ENCODE measurements around the gene KSR2.
"Not testable (repeated sequence)": the region's sequence is repeated elsewhere in the genome, so short reads cannot be mapped to it uniquely, and the experiment has no call there.

KSR2 gene

DNA sequence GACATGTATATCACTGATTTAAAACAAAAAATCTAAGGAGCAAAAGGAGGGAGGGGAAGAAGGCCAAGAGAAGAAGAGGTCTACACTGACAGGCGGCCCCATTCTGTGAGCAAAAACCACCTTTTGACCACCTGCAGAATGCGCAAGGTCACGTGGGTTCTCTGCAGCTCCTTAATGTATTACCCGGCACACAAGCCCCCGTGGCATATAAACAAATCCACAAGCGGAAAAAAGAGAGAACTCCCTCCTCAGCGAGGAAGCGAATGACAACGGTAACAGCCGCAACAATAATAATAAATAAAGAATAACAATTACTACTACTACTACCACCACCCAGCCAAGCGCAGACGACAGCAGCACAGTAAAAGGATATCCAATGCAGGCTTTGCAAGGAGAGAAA lies 1.3 kb downstream of the KSR2 start:
- DNase-seq (ENCODE audit: low spot score): no peak

DNA sequence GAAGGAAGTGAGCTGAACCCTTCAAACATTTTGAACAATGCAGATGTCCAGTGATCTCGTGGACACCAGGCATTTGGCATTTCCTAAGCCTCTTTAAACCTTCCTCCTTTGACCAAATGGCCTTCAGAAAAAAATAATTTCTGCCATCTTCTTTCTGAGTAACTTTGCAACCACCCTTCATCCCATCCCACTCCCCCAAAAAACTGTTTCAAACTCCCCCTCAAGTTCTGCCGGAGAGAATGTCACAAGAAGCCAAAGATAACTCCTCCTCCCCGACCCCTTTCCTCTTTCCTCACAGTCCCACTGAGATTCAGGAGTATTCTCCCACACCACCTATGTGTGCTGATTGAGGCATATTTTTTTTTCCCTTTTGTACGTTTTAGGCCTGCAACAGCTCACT lies 1.7 kb downstream of the KSR2 start:
- no peak for DNase-seq (ENCODE audit: low spot score)

- no peak for DNase-seq (ENCODE audit: low spot score)
These were observed 2.3 kb downstream of the KSR2 start for GRCh38 chr12:117966511-117966910.

DNA sequence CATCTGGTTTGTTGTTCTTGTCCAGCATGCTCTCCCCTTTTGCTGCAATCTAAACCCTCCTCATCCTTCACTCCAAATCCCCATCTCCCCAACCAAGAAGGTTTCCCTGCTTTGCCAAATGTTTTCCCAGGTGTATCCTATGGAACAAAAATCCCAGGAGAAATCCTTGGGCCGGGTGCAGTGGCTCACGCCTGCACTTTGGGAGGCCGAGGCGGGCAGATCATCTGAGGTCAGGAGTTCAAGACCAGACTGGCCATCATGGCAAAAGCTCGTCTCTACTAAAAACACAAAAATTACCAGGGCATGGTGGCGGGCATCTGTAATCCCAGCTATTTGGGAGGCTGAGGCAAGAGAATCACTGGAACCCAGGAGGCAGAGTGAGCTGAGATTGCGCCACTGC lies 5.0 kb downstream of the KSR2 start:
- no peak for DNase-seq (ENCODE audit: low spot score)

GRCh38 chr12:117936722-117937484 lies 31.9 kb downstream of the KSR2 start:
- no peak for DNase-seq (ENCODE audit: low spot score)

GRCh38 chr12:117933545-117933944 lies 35.2 kb downstream of the KSR2 start:
- DNase-seq (ENCODE audit: low spot score): no peak

- DNase-seq (ENCODE audit: low spot score): no peak
These were observed 42.3 kb downstream of the KSR2 start for GRCh38 chr12:117926391-117926899.

GRCh38 chr12:117921929-117922777 lies 46.6 kb downstream of the KSR2 start:
- no peak for DNase-seq (ENCODE audit: low spot score)

- no peak for DNase-seq (ENCODE audit: low spot score)
These were observed 49.3 kb downstream of the KSR2 start for GRCh38 chr12:117919479-117919878.

DNA sequence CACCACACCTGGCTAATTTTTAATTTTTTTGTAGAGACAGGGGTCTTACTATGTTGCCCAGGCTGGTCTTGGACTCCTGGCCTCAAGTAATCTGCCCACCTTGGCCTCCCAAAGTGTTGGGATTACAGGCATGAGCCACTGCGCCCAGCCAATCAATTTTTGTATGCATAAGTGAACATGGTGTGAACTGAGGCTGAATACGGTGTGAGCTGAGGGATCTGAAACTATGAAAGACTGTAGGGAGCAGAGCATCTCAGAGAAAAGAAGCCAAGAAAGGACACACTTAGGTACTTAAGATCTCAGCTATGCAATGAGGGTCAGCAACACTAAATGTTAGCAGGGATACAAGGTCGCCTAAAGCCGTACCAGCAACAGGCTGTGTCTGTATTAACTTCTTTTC lies 54.1 kb downstream of the KSR2 start:
- DNase-seq (ENCODE audit: low spot score): no peak

DNA sequence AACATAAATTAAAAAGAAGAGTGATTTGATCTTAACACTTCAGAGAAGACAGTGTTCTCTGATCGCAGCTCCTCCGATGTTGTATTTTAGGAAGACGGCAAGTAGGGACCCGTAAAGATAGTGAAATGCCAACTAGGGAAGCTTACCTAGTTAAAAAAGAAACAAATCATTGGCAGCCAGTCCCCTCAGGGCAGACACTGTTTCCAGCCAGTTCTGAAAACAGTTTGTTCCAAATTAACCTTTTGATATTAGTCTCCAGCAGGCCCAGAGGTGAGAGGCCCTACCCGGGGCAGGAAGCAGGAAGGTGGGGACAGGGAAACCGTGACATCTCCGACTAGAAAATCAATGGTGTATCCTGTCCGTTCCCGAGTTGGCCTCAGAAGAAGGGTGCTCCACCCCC lies 56.0 kb downstream of the KSR2 start:
- DNase-seq (ENCODE audit: low spot score): no peak

GRCh38 chr12:117908411-117908810 lies 60.4 kb downstream of the KSR2 start:
- DNase-seq (ENCODE audit: low spot score): no peak

DNA sequence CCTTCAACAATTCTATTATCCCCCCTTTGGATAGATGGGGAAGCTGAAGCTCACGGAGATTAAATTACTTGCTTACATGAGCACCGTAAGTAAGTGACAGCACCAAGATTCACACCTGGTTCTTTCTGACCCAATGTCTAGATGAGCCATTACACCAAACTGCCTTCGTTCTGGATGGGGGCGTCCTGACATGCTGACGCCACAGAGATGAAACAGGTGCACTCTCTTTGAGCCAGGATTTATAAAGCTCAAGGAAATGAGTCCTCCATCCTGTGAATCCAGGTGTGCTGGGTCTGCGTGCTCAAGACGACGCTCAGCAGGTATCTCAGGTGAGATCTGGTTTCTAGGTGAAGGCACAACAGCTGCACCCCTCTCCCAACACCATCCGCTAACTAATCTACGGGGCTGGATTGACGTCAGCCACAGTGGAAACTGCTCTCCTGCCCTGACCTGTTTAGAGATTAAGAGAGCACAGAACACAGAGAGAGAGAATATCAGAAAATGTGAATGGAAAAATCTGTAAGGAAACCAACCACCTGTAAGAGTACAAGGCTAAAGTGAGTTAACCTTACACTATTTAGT lies 61.6 kb downstream of the KSR2 start:
- DNase-seq (ENCODE audit: low spot score): no peak

GRCh38 chr12:117904051-117904450 lies 64.7 kb downstream of the KSR2 start:
- no peak for DNase-seq (ENCODE audit: low spot score)

DNA sequence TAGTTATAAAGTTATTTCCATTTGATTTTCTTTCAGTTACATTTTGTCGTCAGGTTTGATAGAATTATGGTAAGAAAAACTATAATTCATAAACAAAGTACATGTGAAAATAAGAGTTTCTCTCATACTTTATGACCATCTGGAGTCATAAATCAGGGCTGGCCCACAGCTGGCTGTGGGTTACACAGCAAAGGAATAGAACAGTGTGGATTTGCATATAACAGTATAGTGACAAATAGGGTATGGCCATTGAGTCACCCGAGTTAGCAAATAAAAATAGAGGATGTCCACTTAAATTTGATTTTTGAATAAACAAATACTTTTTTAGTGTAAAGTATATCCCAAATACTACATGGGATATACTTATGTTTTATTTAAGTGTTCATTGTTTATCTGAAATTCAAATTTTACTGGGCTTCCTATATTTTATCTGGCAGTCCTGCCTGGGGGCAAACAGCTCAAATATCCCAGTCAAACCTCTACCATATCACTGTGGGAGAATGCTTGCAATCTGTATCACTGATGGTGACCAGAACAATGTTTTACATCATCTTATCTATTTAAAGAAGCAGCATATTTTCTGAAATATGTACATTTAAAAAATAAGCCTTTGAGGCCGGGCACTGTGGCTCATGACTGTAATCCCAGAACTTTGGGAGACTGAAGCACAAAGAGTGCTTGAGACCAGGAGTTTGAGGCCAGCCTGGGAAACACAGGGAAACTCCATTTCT lies 65.5 kb downstream of the KSR2 start:
- no peak for DNase-seq (ENCODE audit: low spot score)

- no peak for DNase-seq (ENCODE audit: low spot score)
These were observed 67.2 kb downstream of the KSR2 start for GRCh38 chr12:117901631-117902030.

DNA sequence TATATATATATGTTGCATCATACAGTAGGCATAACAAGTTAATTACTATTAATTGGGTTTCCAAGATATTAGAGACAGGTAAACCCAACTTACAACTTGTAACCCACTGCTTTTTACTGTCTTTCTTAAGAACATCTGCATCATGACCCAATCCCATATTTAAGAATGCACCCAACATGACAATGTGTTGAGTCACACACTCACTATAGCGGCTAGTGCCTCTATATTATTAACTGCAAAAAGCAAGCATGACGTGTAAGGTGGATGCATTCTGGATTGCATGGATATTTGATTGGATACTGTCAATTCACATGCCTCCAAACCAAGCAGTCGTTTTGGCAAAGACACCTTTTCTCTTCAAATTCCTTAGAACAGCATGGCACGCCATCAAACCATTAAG lies 68.2 kb downstream of the KSR2 start:
- no peak for DNase-seq (ENCODE audit: low spot score)

DNA sequence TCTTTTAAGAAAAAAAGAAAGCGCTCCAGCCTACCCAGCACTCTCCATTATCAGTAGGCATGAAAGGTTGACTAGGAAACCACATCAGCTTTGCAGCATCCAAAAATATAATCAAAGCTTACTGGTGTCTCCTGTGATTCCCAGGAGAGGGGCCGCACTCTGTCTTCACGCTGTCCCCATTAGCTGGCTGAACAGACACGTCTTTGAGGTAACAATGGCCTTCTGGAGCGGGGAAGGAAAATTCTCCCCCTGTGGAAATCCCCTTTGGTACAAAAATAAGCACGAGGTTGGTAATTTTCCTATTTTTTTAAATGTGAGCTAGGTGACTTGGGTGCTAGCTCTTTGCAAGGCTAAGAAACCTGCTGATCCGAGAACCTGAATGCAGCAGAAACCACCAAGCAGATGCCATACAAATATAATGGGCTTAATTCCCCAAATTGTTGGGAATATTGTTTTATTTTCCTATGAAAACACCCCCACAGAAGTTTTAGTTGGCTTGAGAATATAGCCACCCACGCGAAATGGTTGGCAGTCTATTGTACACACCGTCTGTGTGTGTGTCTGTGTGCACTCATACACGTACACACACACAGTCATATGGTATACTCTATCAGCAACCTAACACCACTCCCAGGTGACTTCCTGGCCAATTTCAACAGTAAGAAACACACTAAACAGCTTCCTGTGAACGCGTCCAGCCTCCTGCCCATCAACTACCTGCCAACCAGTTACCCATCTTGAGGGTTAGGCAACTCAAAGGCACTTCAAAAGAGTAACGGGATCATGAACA lies 71.2 kb downstream of the KSR2 start:
- DNase-seq (ENCODE audit: low spot score): no peak

DNA sequence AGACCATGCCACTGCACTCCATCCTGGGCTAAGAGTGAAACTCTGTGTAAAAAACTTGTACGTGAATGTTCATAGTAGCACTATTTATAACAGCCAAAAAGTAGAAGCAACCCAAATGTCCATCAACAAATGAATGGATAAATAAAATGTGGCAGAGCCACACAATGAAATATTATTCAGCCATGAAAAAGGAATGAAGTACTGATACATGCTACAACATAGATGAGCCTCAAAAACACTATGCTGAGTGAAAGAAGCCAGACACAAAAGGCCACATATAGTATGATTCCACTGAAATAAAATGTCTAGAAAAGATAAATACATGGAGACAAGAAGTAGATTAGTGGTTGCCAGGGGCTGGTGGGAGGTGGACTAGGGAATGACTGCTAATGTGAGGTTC lies 72.8 kb downstream of the KSR2 start:
- no peak for DNase-seq (ENCODE audit: low spot score)

DNA sequence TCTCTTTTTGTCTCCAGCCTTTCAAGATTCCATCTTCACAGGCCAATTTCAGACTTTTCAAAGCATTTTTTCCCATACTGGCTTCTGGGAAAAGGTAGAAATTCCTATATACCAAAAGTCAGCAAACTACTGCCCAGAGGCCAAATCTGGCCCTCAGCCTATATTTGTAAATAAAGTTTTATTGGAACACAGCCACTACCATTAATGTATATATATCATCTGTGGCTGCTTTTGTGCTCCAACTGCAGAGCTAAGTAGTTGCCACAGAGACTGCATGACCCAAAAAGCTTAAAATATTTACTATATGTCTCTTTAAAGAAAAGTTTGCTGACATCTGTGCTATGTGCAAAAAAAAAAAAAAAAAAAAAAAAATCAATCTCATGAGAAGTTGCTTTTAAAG lies 76.3 kb downstream of the KSR2 start:
- no peak for DNase-seq (ENCODE audit: low spot score)

- DNase-seq (ENCODE audit: low spot score): not testable (repeated sequence)
These were observed 77.5 kb downstream of the KSR2 start for GRCh38 chr12:117891265-117891664.

Measured in hematopoietic multipotent progenitor cell treated with erythropoietin and hydrocortisone succinate and interleukin-3 and kit ligand, for 15 days (in vitro differentiated cells).